ENCODE results near the gene DLX4.

DNA sequence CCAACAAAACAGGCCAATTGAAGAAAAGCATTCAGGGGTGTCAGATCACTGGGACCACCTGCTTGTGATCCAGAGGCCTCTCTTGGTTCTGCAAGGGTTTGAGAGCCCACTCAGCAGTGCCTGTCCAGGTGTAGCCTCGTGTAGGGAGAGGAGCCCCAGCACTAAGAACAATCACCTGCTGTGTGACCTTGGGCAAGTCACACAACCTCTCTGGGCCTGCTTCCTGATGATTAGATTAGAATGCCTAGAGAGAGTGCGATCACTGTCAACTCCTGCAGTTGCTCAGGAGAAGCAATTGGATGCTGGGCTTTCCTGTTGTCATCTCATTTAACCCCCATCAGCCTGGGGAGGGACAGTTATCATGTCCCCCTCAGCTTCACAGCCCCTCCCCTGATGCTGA lies 15.8 kb downstream of the DLX4 start:
- TF ChIP-seq, protein P1, sequence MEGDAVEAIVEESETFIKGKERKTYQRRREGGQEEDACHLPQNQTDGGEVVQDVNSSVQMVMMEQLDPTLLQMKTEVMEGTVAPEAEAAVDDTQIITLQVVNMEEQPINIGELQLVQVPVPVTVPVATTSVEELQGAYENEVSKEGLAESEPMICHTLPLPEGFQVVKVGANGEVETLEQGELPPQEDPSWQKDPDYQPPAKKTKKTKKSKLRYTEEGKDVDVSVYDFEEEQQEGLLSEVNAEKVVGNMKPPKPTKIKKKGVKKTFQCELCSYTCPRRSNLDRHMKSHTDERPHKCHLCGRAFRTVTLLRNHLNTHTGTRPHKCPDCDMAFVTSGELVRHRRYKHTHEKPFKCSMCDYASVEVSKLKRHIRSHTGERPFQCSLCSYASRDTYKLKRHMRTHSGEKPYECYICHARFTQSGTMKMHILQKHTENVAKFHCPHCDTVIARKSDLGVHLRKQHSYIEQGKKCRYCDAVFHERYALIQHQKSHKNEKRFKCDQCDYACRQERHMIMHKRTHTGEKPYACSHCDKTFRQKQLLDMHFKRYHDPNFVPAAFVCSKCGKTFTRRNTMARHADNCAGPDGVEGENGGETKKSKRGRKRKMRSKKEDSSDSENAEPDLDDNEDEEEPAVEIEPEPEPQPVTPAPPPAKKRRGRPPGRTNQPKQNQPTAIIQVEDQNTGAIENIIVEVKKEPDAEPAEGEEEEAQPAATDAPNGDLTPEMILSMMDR (IDR thresholded peaks at IDR 0.05; ENCODE audit: insufficient read depth, low read depth, low read length): no peak
- no peak for TF ChIP-seq EZH2 (IDR thresholded peaks at IDR 0.05; ENCODE audit: insufficient read depth, low read length)

Data from astrocyte (in vitro differentiated cells and primary cell).